K562 (cell line): Measurements from ENCODE around the gene ADCY4. TPM values are rescaled to one million over a fixed set of nuclear protein-coding genes. Genes with fewer than 3 reads are reported as not detected.
A peak's percentile ranks its signal among the peaks of the same experiment; 100 is the strongest.

Experiments
- BRD9 ChIP-seq: fragments of 450-650 bp; IDR thresholded peaks from 2 replicates; pipeline ENCODE4 v1.6.1; 2018; ENCODE audit warnings: low read depth; ENCODE audit not compliant: partially characterized antibody
- CCAR2 ChIP-seq: fragments of 200-400 bp; formaldehyde crosslinking; IDR thresholded peaks from 2 replicates; pipeline ENCODE4 v1.6.1; 2017; ENCODE audit warnings: mild to moderate bottlenecking, low read depth, low read length
- DACH1 ChIP-seq: fragments of 450-650 bp; IDR thresholded peaks from 2 replicates; pipeline ENCODE4 v1.6.1; 2018; ENCODE audit not compliant: partially characterized antibody
- DLX4 ChIP-seq: fragments of 250-450 bp; sonication (Bioruptor Pico); IDR thresholded peaks from 2 replicates; pipeline ENCODE4 v1.6.1; 2021; ENCODE audit warnings: mild to moderate bottlenecking
- E2F3 ChIP-seq: fragments of 250-450 bp; sonication (Bioruptor Pico); IDR thresholded peaks from 2 replicates; pipeline ENCODE4 v1.4.0; 2020; ENCODE audit warnings: mild to moderate bottlenecking
- E2F8 ChIP-seq: fragments of 450-650 bp; IDR thresholded peaks from 2 replicates; pipeline ENCODE4 v1.7.1; 2018; ENCODE audit warnings: mild to moderate bottlenecking, low read depth; ENCODE audit not compliant: partially characterized antibody
- FUS ChIP-seq: fragments of 200-400 bp; formaldehyde crosslinking; optimal IDR thresholded peaks from 2 replicates; pipeline ENCODE3; 2017; ENCODE audit warnings: low read depth, low read length
- MAX ChIP-seq: sonication (generic); formaldehyde crosslinking; IDR thresholded peaks from 2 replicates; pipeline ENCODE4 v1.9.0; 2022; ENCODE audit warnings: mild to moderate bottlenecking, missing genetic modification reagents
- NR1H2 ChIP-seq: sonication (generic); formaldehyde crosslinking; IDR thresholded peaks from 2 replicates; pipeline ENCODE4 v1.4.0; 2020; ENCODE audit warnings: mild to moderate bottlenecking, missing genetic modification reagents
- NR3C1 ChIP-seq: sonication (generic); formaldehyde crosslinking; IDR thresholded peaks from 2 replicates; pipeline ENCODE4 v1.8.1; 2022; ENCODE audit warnings: missing genetic modification reagents
- PPARD ChIP-seq: fragments of 250-450 bp; sonication (Bioruptor Pico); IDR thresholded peaks from 2 replicates; pipeline ENCODE4 v1.8.0; 2022; ENCODE audit warnings: inconsistent platforms, mild to moderate bottlenecking, moderate library complexity
- PRDM10 ChIP-seq: fragments of 450-650 bp; IDR thresholded peaks from 2 replicates; pipeline ENCODE4 v1.6.1; 2018; ENCODE audit not compliant: partially characterized antibody
- RB1 ChIP-seq: fragments of 450-650 bp; IDR thresholded peaks from 2 replicates; pipeline ENCODE4 v1.6.1; 2017; ENCODE audit warnings: low read depth, mild to moderate bottlenecking
- RCOR1 ChIP-seq, 2 experiments: IDR thresholded peaks; 2 replicates each; pipeline ENCODE4 v1.6.1; 2012; ENCODE audit warnings: low read depth in 2 of 2, low read length in 2 of 2, borderline replicate concordance in 1 of 2, improper control_type of control experiment in 1 of 2
- RFX7 ChIP-seq: fragments of 250-450 bp; sonication (Bioruptor Pico); IDR thresholded peaks from 2 replicates; pipeline ENCODE4 v1.5.1; 2021; ENCODE audit warnings: mild to moderate bottlenecking
- SNAPC5 ChIP-seq: fragments of 250-450 bp; sonication (Bioruptor Pico); IDR thresholded peaks from 2 replicates; pipeline ENCODE4 v1.8.0; 2021; ENCODE audit warnings: moderate library complexity, mild to moderate bottlenecking, inconsistent platforms
- SOX6 ChIP-seq: fragments of 450-650 bp; IDR thresholded peaks from 2 replicates; pipeline ENCODE4 v1.6.1; 2014; ENCODE audit warnings: mild to moderate bottlenecking
- ZBTB17 ChIP-seq: fragments of 450-650 bp; formaldehyde crosslinking; IDR thresholded peaks from 2 replicates; pipeline ENCODE4 v1.4.0; 2020; ENCODE audit warnings: mild to moderate bottlenecking
- ZBTB2 ChIP-seq: fragments of 450-650 bp; IDR thresholded peaks from 2 replicates; pipeline ENCODE4 v1.6.1; 2016; ENCODE audit warnings: antibody characterized with exemption
- ZFX ChIP-seq: sonication (generic); formaldehyde crosslinking; IDR thresholded peaks from 2 replicates; pipeline ENCODE4 v1.8.0; 2022; ENCODE audit warnings: mild to moderate bottlenecking, missing genetic modification reagents, moderate library complexity
- ZNF764 ChIP-seq: fragments of 250-450 bp; sonication (Bioruptor Pico); IDR thresholded peaks from 2 replicates; pipeline ENCODE4 v1.4.0; 2020; ENCODE audit warnings: low read depth, mild to moderate bottlenecking, moderate library complexity
- polyA plus RNA-seq, 8 experiments: library from polyadenylated mRNA; depleted of rRNA in 4 of 8; stranded (reverse) in 5 of 8; unstranded in 3 of 8; fragments of >200 nt; fragmentation: Nextera tagmentation in 2 of 8; fragmentation: Illumina TruSeq in 1 of 8; extraction: Ambion mirVana in 2 of 8; extraction: Trizol in 1 of 8; gene quantifications; 2 replicates each; pipeline versions ENCODE4 v1.2.1 to v1.2.3, GENCODE V29; 2011 to 2014; ENCODE audit warnings: inconsistent platforms in 1 of 8, missing spikeins in 1 of 8
- total RNA-seq, 7 experiments: library from RNA; depleted of rRNA in 6 of 7; stranded (reverse); fragments of >200 nt in 6 of 7; fragmentation: Illumina TruSeq in 2 of 7; extraction: Trizol in 2 of 7; gene quantifications; 2 replicates each; pipeline versions ENCODE4 v1.2.1 to v1.2.3, GENCODE V29; 2011 to 2021; ENCODE audit warnings: low replicate concordance in 1 of 7

The ADCY4 gene
- total and polyA plus RNA-seq, 9 of the 15 experiments (the other 6 are each of a cell fraction or from before 2014, with no cell fraction given) = 0.04 to 0.31 (median 0.15) TPM; not detected in 2

GRCh38 chr14:24332268-24332993 lies 2.4 kb downstream of the ADCY4 start (continued):
- TF ChIP-seq PRDM10 = peak; percentile 75
- no peak for TF ChIP-seq ZBTB17 (CRISPR knock-in tag)
- no peak for TF ChIP-seq DACH1
- no peak for TF ChIP-seq RB1
- TF ChIP-seq NR3C1 (CRISPR knock-in tag) = 0 out of 2 replicates have a peak, but pooled peaks have one; percentile 59
- TF ChIP-seq ZFX (CRISPR knock-in tag) = peak; percentile 80
- no peak for TF ChIP-seq SNAPC5 (CRISPR knock-in tag)
- no peak for TF ChIP-seq RCOR1 (IDR thresholded peaks at IDR 0.05; ENCODE audit: borderline replicate concordance in 1 of 2, low read depth in 2 of 2, low read length in 2 of 2)
- no peak for TF ChIP-seq SOX6
- TF ChIP-seq ZBTB2 = no peak
- TF ChIP-seq E2F3 = no peak
- no peak for TF ChIP-seq RFX7 (CRISPR knock-in tag)
- no peak for TF ChIP-seq E2F8
- TF ChIP-seq BRD9 = no peak
- TF ChIP-seq CCAR2 = no peak
- no peak for TF ChIP-seq PPARD (CRISPR knock-in tag)
- no peak for TF ChIP-seq FUS
- no peak for TF ChIP-seq DLX4 (CRISPR knock-in tag)
- TF ChIP-seq MAX (CRISPR knock-in tag) = peak; percentile 65
- TF ChIP-seq NR1H2 (CRISPR knock-in tag) = no peak
- no peak for TF ChIP-seq ZNF764 (CRISPR knock-in tag)
